ENCODE measurements around the gene COL24A1.
A peak's percentile ranks its signal among the peaks of the same experiment; 100 is the strongest.
"Not testable (repeated sequence)": the region's sequence is repeated elsewhere in the genome, so short reads cannot be mapped to it uniquely, and the experiment has no call there.

Gene COL24A1

GRCh38 chr1:86071870-86072269, 84.7 kb downstream of the COL24A1 start:
- not testable (repeated sequence) for DNase-seq

- DNase-seq, result no peak
Measured at GRCh38 chr1:86069757-86070145, 86.8 kb downstream of the COL24A1 start.

GRCh38 chr1:86068841-86069756, 87.5 kb downstream of the COL24A1 start:
- DNase-seq, result no peak

- no peak for DNase-seq
Measured at GRCh38 chr1:86068271-86068721, 88.3 kb downstream of the COL24A1 start.

- no peak for DNase-seq
Measured at GRCh38 chr1:86067626-86068025, 88.9 kb downstream of the COL24A1 start.

GRCh38 chr1:86064899-86065298, 91.7 kb downstream of the COL24A1 start:
- no peak for DNase-seq

GRCh38 chr1:86063721-86064120, 92.9 kb downstream of the COL24A1 start:
- no peak for DNase-seq

- DNase-seq, result no peak
Measured at GRCh38 chr1:86062453-86062852, 94.1 kb downstream of the COL24A1 start.

GRCh38 chr1:86061551-86061990, 95.0 kb downstream of the COL24A1 start:
- peak; percentile 3 for DNase-seq

GRCh38 chr1:86054396-86054795, 102.2 kb downstream of the COL24A1 start:
- DNase-seq, result no peak

- no peak for DNase-seq
Measured at GRCh38 chr1:86052948-86053698, 103.4 kb downstream of the COL24A1 start.

GRCh38 chr1:86035101-86035500, 121.5 kb downstream of the COL24A1 start:
- DNase-seq, result no peak

- DNase-seq, result no peak
Measured at GRCh38 chr1:86030180-86030579, 126.4 kb downstream of the COL24A1 start.

GRCh38 chr1:86018283-86018923, 138.2 kb downstream of the COL24A1 start:
- peak; percentile 50 for DNase-seq

GRCh38 chr1:86016076-86016759, 140.4 kb downstream of the COL24A1 start:
- DNase-seq, result no peak

- no peak for DNase-seq
Measured at GRCh38 chr1:86015375-86015774, 141.2 kb downstream of the COL24A1 start.

- no peak for DNase-seq
Measured at GRCh38 chr1:86000601-86001000, 156.0 kb downstream of the COL24A1 start.

GRCh38 chr1:85998105-85998855, 158.3 kb downstream of the COL24A1 start:
- DNase-seq, result no peak

- DNase-seq, result peak; percentile 2
Measured at GRCh38 chr1:85992791-85993190, 163.8 kb downstream of the COL24A1 start.

GRCh38 chr1:85991261-85991660, 165.3 kb downstream of the COL24A1 start:
- no peak for DNase-seq

- no peak for DNase-seq
Measured at GRCh38 chr1:85984636-85985035, 171.9 kb downstream of the COL24A1 start.

GRCh38 chr1:85983316-85983715, 173.3 kb downstream of the COL24A1 start:
- DNase-seq, result no peak
